NOMO-1 (cell line): ENCODE data around the gene TRIM74.
A peak's percentile ranks its signal among the peaks of the same experiment; 100 is the strongest.
"Not testable (repeated sequence)": the region's sequence is repeated elsewhere in the genome, so short reads cannot be mapped to it uniquely, and the experiment has no call there.

Source experiments
- DNase-seq, 2 experiments: peaks; one replicate each; lab custom pipeline; 2025; ENCODE audit not compliant: unreplicated experiment in 2 of 2; lab: John Stamatoyannopoulos, UW

The TRIM74 gene

GRCh38 chr7:72914756-72915525, 54.3 kb downstream of the TRIM74 start:
- DNase-seq = peak; percentile 12 to 63

GRCh38 chr7:72913750-72914149, 55.5 kb downstream of the TRIM74 start:
- DNase-seq = not testable (repeated sequence)

- not testable (repeated sequence) for DNase-seq
Measured at GRCh38 chr7:72911395-72911794, 57.9 kb downstream of the TRIM74 start.
